GM23338 (cell line): Measurements from ENCODE around the gene HOATZ.

Experiments used
- CREB1 ChIP-seq: fragments of 250-450 bp; sonication (Bioruptor Pico); IDR thresholded peaks from 2 replicates; pipeline ENCODE4 v1.5.0; 2020; ENCODE audit warnings: low read depth, mild to moderate bottlenecking, moderate library complexity
- CTCF ChIP-seq, 2 experiments: fragments of 200-600 bp in 1 of 2; sonication (generic) in 1 of 2; conservative IDR thresholded peaks; 2 replicates each; pipeline versions ENCODE4 v1.5.1 to v1.6.1; 2016 to 2017; ENCODE audit warnings: antibody characterized with exemption in 2 of 2, low read depth in 2 of 2, mild to moderate bottlenecking in 2 of 2, moderate library complexity in 1 of 2
- EZH2 ChIP-seq: fragments of 200-600 bp; sonication (generic); IDR thresholded peaks from one replicate; pipeline ENCODE4 v1.8.0; 2017; ENCODE audit warnings: antibody characterized with exemption, mild to moderate bottlenecking, low read depth; ENCODE audit not compliant: unreplicated experiment
- EZH2phosphoT487 ChIP-seq: fragments of 200-600 bp; sonication (generic); IDR thresholded peaks from one replicate; pipeline ENCODE4 v1.8.1; 2018; ENCODE audit warnings: antibody characterized with exemption; ENCODE audit not compliant: unreplicated experiment
- POLR2AphosphoS5 ChIP-seq: IDR thresholded peaks from 2 replicates; pipeline ENCODE4 v1.6.1; 2016; ENCODE audit warnings: antibody characterized with exemption, low read depth
- REST ChIP-seq: IDR thresholded peaks from one replicate; pipeline ENCODE4 v1.6.1; 2018; ENCODE audit warnings: antibody characterized with exemption; ENCODE audit not compliant: unreplicated experiment
- STAT1 ChIP-seq: IDR thresholded peaks from one replicate; pipeline ENCODE4 v1.6.1; 2016; ENCODE audit warnings: antibody characterized with exemption; ENCODE audit not compliant: unreplicated experiment
- ZNF114 ChIP-seq: fragments of 250-450 bp; sonication (Bioruptor Pico); IDR thresholded peaks from 2 replicates; pipeline ENCODE4 v1.5.0; 2020; ENCODE audit warnings: mild to moderate bottlenecking, moderate library complexity
- ZNF331 ChIP-seq: fragments of 250-450 bp; sonication (Bioruptor Pico); IDR thresholded peaks from 2 replicates; pipeline ENCODE4 v1.5.0; 2020; ENCODE audit warnings: low read depth, mild to moderate bottlenecking, moderate library complexity

- TF ChIP-seq CTCF (conservative IDR thresholded peaks at IDR 0.05; ENCODE audit: low read depth in 2 of 2) (no peak), POLR2AphosphoS5 (no peak), EZH2 (no peak), CREB1 (CRISPR knock-in tag) (no peak), ZNF114 (CRISPR knock-in tag) (no peak), EZH2phosphoT487 (no peak), STAT1 (no peak), REST (no peak), ZNF331 (CRISPR knock-in tag) (no peak)
Measured at GRCh38 chr11:111466615-111467014, 48.0 kb upstream of the HOATZ start.
